Measurements from ENCODE around the gene BNIP1.

- TF ChIP-seq EZH2 (IDR thresholded peaks at IDR 0.05; ENCODE audit: low read length, missing control alignments) (no peak), CTCF (conservative IDR thresholded peaks at IDR 0.05 in 1 of 2, IDR thresholded peaks at IDR 0.05 in 1 of 2; ENCODE audit: low read depth in 1 of 2, low read length in 2 of 2) (no peak)
These were observed 44.9 kb upstream of the BNIP1 start for GRCh38 chr5:173099461-173099860.

Data from fibroblast of lung (primary cell).